HG03378 (cell line): Measurements from ENCODE around the gene LMO7.
"Not testable (repeated sequence)": the region's sequence is repeated elsewhere in the genome, so short reads cannot be mapped to it uniquely, and the experiment has no call there.

Source experiments
- ATAC-seq: cut with Tn5 transposase; IDR thresholded peaks from one replicate; pipeline ENCODE4 v1.9.1; 2021; ENCODE audit warnings: mild to moderate bottlenecking, moderate library complexity; ENCODE audit not compliant: unreplicated experiment

The LMO7 gene

GRCh38 chr13:75647126-75647784 is 11.1 kb downstream of the LMO7 start:
- peak; percentile 88 for ATAC-seq

- ATAC-seq = no peak
These were observed 12.3 kb downstream of the LMO7 start for GRCh38 chr13:75648446-75648845.

DNA sequence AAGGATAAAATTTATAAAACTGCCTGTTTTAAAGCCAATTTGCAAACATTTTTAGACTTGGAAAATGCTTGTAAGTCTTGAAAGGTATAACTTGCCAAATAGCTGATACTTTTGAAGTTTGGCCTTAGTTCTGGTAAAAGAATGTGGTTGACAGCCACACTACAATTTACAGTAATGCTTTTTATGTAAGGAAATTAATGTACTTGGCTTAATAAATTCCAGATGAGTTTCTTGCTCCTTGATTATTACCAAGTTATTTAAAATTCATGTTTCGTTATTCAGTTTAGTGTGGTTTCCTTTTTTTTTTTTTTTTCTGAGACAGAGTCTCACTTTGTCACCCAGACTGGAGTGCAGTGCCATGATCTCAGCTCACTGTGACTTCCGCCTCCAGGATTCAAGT is 14.9 kb downstream of the LMO7 start:
- no peak for ATAC-seq

- no peak for ATAC-seq
These were observed 16.6 kb downstream of the LMO7 start for GRCh38 chr13:75652726-75653125.

- no peak for ATAC-seq
These were observed 20.4 kb downstream of the LMO7 start for GRCh38 chr13:75656425-75656989.

GRCh38 chr13:75657111-75657510 is 21.0 kb downstream of the LMO7 start:
- ATAC-seq = no peak

DNA sequence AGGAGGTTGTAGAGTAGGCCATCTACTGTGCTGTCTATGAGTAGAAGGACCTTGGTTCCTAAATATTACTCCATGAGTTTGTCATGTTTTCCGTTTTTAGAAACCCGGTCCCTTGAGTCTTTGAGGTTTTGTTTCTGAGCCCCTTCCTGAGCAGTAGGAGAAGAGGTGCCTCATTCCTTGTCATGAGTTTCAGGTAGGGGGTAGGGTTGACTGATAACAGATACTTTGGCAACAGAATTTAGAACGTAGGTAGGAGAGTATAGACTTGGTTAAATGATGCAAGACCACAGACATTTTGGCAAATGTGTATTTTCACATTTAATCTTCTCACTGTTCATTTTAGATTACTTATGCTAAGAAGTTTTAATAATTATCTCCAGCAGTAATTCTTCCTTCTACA is 24.6 kb downstream of the LMO7 start:
- peak; percentile 53 for ATAC-seq

DNA sequence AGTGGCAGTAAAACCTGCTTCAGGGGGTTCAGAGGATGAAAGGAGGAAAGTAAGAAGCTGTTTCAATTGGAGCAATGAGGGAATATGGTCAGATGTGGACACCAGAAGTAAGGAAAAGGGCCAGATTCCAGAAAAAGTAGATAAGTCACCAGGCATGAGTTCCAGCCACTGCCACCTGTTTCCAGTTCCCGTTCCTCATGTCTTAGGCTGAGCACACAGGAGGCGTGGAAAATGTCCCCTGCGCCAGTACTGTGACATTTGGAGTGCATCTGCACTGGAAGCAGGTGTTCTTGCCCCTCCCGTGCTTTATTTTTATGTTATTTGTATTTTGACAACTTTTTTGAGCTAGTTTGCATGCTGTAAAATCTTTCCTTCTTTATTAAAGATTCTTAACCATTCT is 25.3 kb downstream of the LMO7 start:
- ATAC-seq = no peak

DNA sequence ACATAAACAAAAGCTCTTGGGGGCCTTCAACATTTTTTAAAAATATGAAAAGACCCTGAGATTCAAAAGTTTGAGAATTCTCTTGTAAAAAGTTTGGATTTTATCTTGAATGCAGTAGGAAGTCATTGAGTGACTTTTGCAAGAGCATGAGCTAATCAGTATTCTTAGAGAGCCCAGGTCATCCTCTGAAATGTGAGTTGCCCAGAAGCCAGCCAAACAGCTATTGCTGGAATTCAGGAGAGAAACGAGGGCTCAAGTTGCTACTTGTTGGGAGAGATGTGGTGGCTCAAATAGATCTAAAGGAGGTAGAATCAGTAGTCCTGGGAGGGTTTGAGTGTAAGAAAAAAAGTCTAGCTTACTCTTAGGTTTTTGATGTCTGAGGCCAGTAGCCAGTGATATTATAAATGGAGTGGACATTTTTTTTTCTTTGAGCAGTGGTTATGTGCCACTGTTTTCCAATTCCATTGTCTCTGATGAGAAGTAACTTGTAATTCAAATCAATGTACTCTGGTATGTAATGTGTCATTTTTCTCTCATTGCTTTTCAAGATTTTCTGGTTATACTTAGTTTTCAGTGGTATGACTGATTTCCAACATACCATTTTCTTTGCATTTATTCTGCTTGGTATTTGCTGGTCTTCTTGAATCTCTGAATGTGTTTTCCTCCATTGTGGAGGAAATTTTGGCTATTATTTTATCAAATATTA is 30.7 kb downstream of the LMO7 start:
- no peak for ATAC-seq

GRCh38 chr13:75669706-75670105 is 33.6 kb downstream of the LMO7 start:
- no peak for ATAC-seq

DNA sequence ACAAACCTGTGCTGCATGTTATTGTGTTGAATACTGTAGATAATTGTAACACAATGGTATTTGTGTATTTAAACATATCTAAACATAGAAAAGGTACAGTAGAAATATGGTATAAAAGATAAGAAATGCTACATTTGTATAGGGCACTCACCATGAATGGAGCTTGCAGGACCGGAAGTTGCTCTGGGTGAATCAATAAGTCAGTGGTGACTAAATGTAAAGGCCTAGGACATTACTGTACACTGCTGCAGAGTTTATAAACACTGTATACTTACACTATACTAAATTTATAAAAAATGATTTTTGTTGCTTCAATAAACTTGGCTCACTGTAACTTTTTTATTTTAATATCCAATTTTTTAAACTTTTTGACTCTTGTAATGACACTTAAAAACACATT is 34.4 kb downstream of the LMO7 start:
- no peak for ATAC-seq

- ATAC-seq = no peak
These were observed 39.3 kb downstream of the LMO7 start for GRCh38 chr13:75675421-75675820.

DNA sequence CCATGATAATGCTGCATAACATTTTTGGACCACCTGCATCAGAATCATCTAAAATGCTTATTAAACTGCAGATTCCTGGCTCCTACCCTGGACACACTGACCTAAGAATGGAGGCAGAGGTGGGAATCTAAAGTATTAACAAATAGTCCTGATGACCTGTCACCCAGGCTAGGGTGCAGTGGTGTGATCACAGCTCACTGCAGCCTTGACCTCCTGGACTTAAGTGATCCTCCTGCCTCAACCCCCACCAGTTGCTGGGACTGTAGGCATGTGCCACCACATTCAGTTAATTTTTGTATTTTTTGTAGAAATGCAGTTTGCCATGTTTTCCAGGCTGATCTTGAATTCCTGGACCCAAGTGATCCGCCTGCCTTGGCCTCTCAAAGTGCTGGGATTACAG is 43.3 kb downstream of the LMO7 start:
- no peak for ATAC-seq

- not testable (repeated sequence) for ATAC-seq
These were observed 44.1 kb downstream of the LMO7 start for GRCh38 chr13:75680251-75680650.

GRCh38 chr13:75682326-75682725 is 46.2 kb downstream of the LMO7 start:
- ATAC-seq = no peak

DNA sequence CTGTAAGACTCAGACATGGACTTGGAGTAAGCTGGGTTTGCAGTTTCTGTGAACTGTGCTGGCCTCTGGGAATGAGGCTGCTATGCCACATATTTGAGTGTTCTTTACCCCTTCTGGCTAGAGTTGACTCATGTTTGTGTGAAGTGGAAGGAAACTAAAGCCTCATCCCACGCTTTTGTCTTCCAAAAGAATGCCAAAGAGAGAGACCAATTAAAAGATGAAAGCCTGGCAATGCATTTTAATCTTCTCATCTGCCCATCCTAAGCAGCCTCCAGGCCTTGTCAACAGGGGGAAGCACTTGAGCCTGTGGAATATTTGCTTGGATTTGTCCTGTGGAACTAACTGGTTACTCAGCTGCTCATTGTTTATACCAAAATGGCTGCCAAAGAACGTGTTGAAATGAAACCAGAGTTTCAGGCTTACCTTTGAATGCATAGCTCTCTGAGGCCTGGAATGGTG is 49.1 kb downstream of the LMO7 start:
- ATAC-seq = no peak

DNA sequence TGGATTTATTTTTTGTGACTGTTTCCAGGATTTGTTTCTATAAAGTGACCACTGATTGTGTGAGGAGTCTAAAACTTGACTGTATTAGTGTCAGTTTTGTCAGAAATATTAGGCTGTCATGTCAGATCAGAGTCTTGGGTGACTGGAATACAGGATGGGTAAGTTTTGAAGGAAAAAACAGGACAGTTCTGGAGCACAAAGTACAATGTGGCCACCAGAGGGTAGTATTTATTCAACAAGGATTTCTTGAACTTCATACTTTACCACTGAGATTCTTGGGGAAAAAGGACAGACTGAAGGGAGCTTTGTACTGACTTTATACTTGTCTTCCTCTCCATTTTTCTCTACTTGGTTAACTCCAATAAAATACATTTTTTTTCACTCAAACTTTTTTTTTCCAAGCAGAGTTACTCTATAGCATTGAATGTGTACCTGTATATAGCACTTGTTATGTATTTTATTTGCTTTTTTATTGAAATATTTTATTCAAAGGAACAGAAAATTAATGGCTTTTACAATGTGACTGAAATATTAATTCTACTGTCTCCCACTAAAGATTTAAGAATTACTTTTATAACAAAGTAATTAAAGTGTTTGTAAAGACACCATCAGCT is 51.1 kb downstream of the LMO7 start:
- ATAC-seq = no peak

DNA sequence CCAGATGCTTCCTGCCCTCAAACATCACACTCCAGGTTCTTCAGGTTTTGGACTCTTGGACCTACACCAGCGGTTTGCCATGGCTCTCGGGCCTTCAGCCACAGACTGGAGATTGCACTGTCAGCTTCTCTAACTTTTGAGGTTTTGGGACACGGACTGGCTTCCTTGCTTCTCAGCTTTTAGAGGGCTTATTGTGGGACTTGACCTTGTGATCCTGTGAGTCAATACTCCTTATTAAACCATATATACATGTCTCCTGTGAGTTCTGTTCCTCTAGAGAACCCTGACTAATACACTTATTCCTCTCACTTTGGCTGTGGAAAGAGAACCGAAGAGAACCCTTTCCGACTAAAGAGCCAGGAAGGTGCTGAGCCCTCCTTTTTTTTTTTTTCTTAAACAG is 53.6 kb downstream of the LMO7 start:
- no peak for ATAC-seq

DNA sequence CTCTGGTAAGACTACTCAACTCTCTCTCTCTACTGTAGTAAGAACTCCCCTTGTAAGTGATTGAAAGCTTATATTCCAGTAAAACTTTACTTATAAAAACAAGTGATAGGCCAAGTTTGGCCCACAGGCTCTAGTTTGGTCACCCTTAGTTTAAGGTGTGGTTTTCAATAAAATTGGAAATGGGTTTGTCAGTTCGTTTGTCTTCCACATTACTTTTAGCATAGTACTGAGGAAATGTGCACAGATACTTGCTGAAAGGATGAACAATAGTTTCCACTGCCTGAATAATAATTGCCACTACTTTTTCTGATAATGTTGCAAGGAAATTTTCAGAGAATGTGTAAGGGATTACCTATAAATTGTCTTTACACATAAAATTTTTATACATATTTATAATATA is 54.5 kb downstream of the LMO7 start:
- ATAC-seq = no peak

GRCh38 chr13:75691183-75691582 is 55.1 kb downstream of the LMO7 start:
- ATAC-seq = no peak

DNA sequence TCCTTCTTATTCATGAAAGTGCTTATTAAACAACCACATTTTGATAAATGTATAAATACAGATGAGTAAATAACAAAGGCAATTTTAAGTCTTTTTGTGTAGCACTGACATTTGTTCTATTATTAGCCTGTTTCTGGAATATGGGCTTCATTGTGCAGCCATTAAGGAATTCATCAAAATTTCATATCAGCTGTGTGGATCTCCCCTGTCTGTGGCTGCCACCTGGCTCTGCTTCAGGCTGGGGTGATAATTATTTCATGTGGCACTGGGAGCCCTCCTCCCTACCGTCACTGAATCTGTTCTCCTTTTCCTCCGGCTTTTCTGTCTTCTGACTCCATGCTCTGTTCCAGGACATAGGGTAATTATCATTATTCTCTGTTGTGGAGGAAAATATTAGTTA is 57.1 kb downstream of the LMO7 start:
- ATAC-seq = no peak

DNA sequence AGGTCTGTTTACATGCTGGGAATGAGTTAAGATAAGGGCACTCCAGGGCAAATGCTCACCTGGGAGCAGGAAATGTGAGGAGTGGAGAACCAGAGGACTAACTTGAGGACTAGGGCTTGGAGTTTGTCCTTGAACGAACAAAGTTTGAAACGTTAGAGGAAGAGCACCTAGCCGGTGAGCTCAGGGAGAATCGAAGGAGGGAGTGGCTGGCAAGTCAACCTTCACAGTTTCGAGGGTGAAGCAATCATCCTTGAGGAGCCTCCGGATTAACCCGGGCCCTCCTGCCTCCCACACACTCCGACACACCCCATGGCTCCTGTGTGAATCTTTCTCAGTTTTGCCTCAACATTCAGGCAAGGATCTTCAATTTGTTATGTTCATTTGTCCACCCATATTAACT is 58.6 kb downstream of the LMO7 start:
- no peak for ATAC-seq
